Gastrocnemius medialis (tissue), 4 donors: ENCODE measurements around the gene COL6A5. TPM values are rescaled to one million over a fixed set of nuclear protein-coding genes. Genes with fewer than 3 reads are reported as not detected.

Experiments
- ATAC-seq, 2 donors: fragments of 150-250 bp; one replicate each; pipeline ENCODE4 v1.9.1; 2016
- DNase-seq, 2 donors: peaks; one replicate each; pipeline ENCODE4 v3.0.0-alpha.2; 2019
- H3K27ac ChIP-seq, 4 donors: fragments of 200-600 bp; sonication (generic); 1 replicate in 1 of 4; 2 replicates in 3 of 4; pipeline ENCODE4 v1.5.1; 2016 to 2018; ENCODE audit warnings: mild to moderate bottlenecking in 2 of 4, moderate library complexity in 1 of 4
- H3K27me3 ChIP-seq, 3 donors: fragments of 200-600 bp; sonication (generic) in 2 of 3; 1 replicate in 1 of 3; 2 replicates in 2 of 3; pipeline versions ENCODE4 v1.5.1 to v1.6.0; 2016 to 2019; ENCODE audit warnings: mild to moderate bottlenecking in 1 of 3, moderate library complexity in 1 of 3
- H3K36me3 ChIP-seq, 2 donors: fragments of 200-600 bp; sonication (generic) in 1 of 2; one replicate each; pipeline ENCODE4 v1.5.1; 2017 to 2018
- H3K4me1 ChIP-seq, 2 donors: fragments of 200-600 bp; sonication (generic) in 1 of 2; one replicate each; pipeline ENCODE4 v1.5.1; 2016 to 2017; ENCODE audit warnings: mild to moderate bottlenecking in 2 of 2
- H3K4me3 ChIP-seq, 4 donors: fragments of 200-600 bp; sonication (generic) in 3 of 4; 1 replicate in 1 of 4; 2 replicates in 3 of 4; pipeline ENCODE4 v1.5.1; 2016 to 2019; ENCODE audit warnings: mild to moderate bottlenecking in 2 of 4
- H3K9me3 ChIP-seq, 3 donors: fragments of 200-600 bp; sonication (generic) in 2 of 3; 1 replicate in 1 of 3; 2 replicates in 2 of 3; pipeline ENCODE4 v1.5.1; 2016 to 2019
- CTCF ChIP-seq, 5 experiments: fragments of 450-650 bp in 3 of 5; fragments of 200-600 bp in 2 of 5; sonication (generic) in 2 of 5; IDR thresholded peaks in 4 of 5; conservative IDR thresholded peaks in 1 of 5; 1 replicate in 4 of 5; 2 replicates in 1 of 5; pipeline ENCODE4 v1.5.1; 2016 to 2019; ENCODE audit warnings: antibody characterized with exemption in 5 of 5, mild to moderate bottlenecking in 3 of 5, moderate library complexity in 3 of 5
- POLR2A ChIP-seq, 2 donors: fragments of 450-650 bp; IDR thresholded peaks; one replicate each; pipeline ENCODE4 v1.6.1; 2017; ENCODE audit warnings: antibody characterized with exemption in 2 of 2, mild to moderate bottlenecking in 2 of 2, moderate library complexity in 2 of 2
- in situ Hi-C, 4 donors: fragments of 200-750 bp; cut with MboI; loops; one replicate each; pipeline versions ENCODE4 v1.15.0 to v1.8.0; 2017; ENCODE audit warnings: low sequenced_read_pairs in 4 of 4
- intact Hi-C: fragments of 100-400 bp; cut with DNase I; formaldehyde crosslinking; loops from one replicate; pipeline ENCODE4 v1.15.1; 2023; ENCODE audit warnings: low total_unique reads
- total RNA-seq, 4 donors: library from RNA; depleted of rRNA; stranded (reverse); fragments of >200 nt; gene quantifications; one replicate each; pipeline versions ENCODE4 v1.1.0 to v1.2.3, GENCODE V29; 2016

COL6A5 gene
- total RNA-seq, 4 donors from 2014 or later: not detected

- no peak overlapping the region for H3K4me3 ChIP-seq
- no peaks in the 10 kb centered on the region for H3K36me3 ChIP-seq
- no peaks in the 10 kb centered on the region for H3K4me1 ChIP-seq
- intact Hi-C loops: no loop called here
- TF ChIP-seq CTCF (IDR thresholded peaks at IDR 0.05 in 4 of 5, conservative IDR thresholded peaks at IDR 0.05 in 1 of 5) (no peak), POLR2A (IDR thresholded peaks at IDR 0.05) (no peak)
- H3K9me3 ChIP-seq: no peaks in the 10 kb centered on the region
- no peak overlapping the region for H3K27ac ChIP-seq
- DNase-seq (no peak), ATAC-seq (no peak)
- no peaks in the 10 kb centered on the region for H3K27me3 ChIP-seq
- in situ Hi-C loops: no loop called here
These were observed 114.5 kb downstream of the COL6A5 start for GRCh38 chr3:130459944-130460343.

GRCh38 chr3:130462089-130462488, 116.6 kb downstream of the COL6A5 start:
- no peaks in the 10 kb centered on the region for H3K9me3 ChIP-seq
- TF ChIP-seq CTCF (IDR thresholded peaks at IDR 0.05 in 4 of 5, conservative IDR thresholded peaks at IDR 0.05 in 1 of 5): no peak
- TF ChIP-seq POLR2A (IDR thresholded peaks at IDR 0.05): no peak
- DNase-seq (no peak), ATAC-seq (no peak)
- H3K27ac ChIP-seq: no peak overlapping the region
- intact Hi-C loops: no loop called here
- no peaks in the 10 kb centered on the region for H3K4me1 ChIP-seq
- H3K4me3 ChIP-seq: no peak overlapping the region
- in situ Hi-C loops: no loop called here
- H3K36me3 ChIP-seq: no peaks in the 10 kb centered on the region
- no peaks in the 10 kb centered on the region for H3K27me3 ChIP-seq

- no peaks in the 10 kb centered on the region for H3K36me3 ChIP-seq
- TF ChIP-seq POLR2A (IDR thresholded peaks at IDR 0.05) (no peak), CTCF (IDR thresholded peaks at IDR 0.05 in 4 of 5, conservative IDR thresholded peaks at IDR 0.05 in 1 of 5) (no peak)
- H3K27me3 ChIP-seq: no peaks in the 10 kb centered on the region
- no peaks in the 10 kb centered on the region for H3K9me3 ChIP-seq
- H3K4me1 ChIP-seq: no peaks in the 10 kb centered on the region
- in situ Hi-C loops: no loop called here
- DNase-seq (no peak), ATAC-seq (no peak)
- intact Hi-C loops: no loop called here
- no peak overlapping the region for H3K4me3 ChIP-seq
- no peak overlapping the region for H3K27ac ChIP-seq
These were observed 117.7 kb downstream of the COL6A5 start for GRCh38 chr3:130463221-130463620.

- in situ Hi-C loops (no loop called here), intact Hi-C loops (no loop called here)
- DNase-seq (no peak), ATAC-seq (no peak)
- no peaks in the 10 kb centered on the region for H3K9me3 ChIP-seq
- no peaks in the 10 kb centered on the region for H3K27me3 ChIP-seq
- no peaks in the 10 kb centered on the region for H3K4me1 ChIP-seq
- no peak overlapping the region for H3K4me3 ChIP-seq
- H3K36me3 ChIP-seq: no peaks in the 10 kb centered on the region
- no peak overlapping the region for H3K27ac ChIP-seq
- TF ChIP-seq CTCF (IDR thresholded peaks at IDR 0.05 in 4 of 5, conservative IDR thresholded peaks at IDR 0.05 in 1 of 5): no peak
- no peak for TF ChIP-seq POLR2A (IDR thresholded peaks at IDR 0.05)
These were observed 120.0 kb downstream of the COL6A5 start for GRCh38 chr3:130465521-130465920.

- DNase-seq: no peak
- Histone ChIP-seq H3K27me3 (no peaks in the 10 kb centered on the region), H3K9me3 (no peaks in the 10 kb centered on the region), H3K27ac (no peak overlapping the region), H3K36me3 (no peaks in the 10 kb centered on the region), H3K4me3 (no peak overlapping the region), H3K4me1 (no peaks in the 10 kb centered on the region)
- in situ Hi-C loops (no loop called here), intact Hi-C loops (no loop called here)
- no peak for ATAC-seq
- TF ChIP-seq POLR2A (IDR thresholded peaks at IDR 0.05) (no peak), CTCF (IDR thresholded peaks at IDR 0.05 in 4 of 5, conservative IDR thresholded peaks at IDR 0.05 in 1 of 5) (no peak)
These were observed 122.8 kb downstream of the COL6A5 start for GRCh38 chr3:130468311-130468710.
